Astrocyte (in vitro differentiated cells and primary cell): ENCODE data around the gene MAGED1. TPM values are rescaled to one million over a fixed set of nuclear protein-coding genes. Genes with fewer than 3 reads are reported as not detected.

ENCODE experiments used
- DNase-seq: peaks from one replicate; pipeline ENCODE4 v3.0.0-alpha.2; 2010; ENCODE audit warnings: low read depth
- FAIRE-seq: peaks from 2 replicates; lab custom pipeline; 2011; peaks lifted over from hg19 to GRCh38; lab: Jason Lieb, UNC
- H2AFZ ChIP-seq: 2 replicates; pipeline ENCODE4 v1.6.0; 2012; ENCODE audit warnings: low read depth, low read length, inconsistent platforms
- H3K27ac ChIP-seq: 2 replicates; pipeline ENCODE4 v1.5.1; 2011; ENCODE audit warnings: low read depth, low read length, inconsistent platforms
- H3K27me3 ChIP-seq: 2 replicates; pipeline ENCODE4 v1.6.0; 2011; ENCODE audit warnings: low read length, inconsistent platforms; ENCODE audit not compliant: insufficient read depth
- H3K36me3 ChIP-seq: 2 replicates; pipeline ENCODE4 v1.5.1; 2011; ENCODE audit warnings: low read length, inconsistent platforms; ENCODE audit not compliant: insufficient read depth
- H3K4me1 ChIP-seq: 2 replicates; pipeline ENCODE4 v1.5.1; 2011; ENCODE audit warnings: low read length, inconsistent platforms; ENCODE audit not compliant: insufficient read depth
- H3K4me2 ChIP-seq: 2 replicates; pipeline ENCODE4 v1.6.0; 2012; ENCODE audit warnings: low read length, inconsistent platforms
- H3K4me3 ChIP-seq: 2 replicates; pipeline ENCODE4 v1.5.1; 2011; ENCODE audit warnings: low read depth, mild to moderate bottlenecking, low read length, inconsistent platforms; ENCODE audit not compliant: insufficient read depth
- H3K79me2 ChIP-seq: 2 replicates; pipeline ENCODE4 v1.6.0; 2012; ENCODE audit warnings: mild to moderate bottlenecking, low read length, inconsistent platforms; ENCODE audit not compliant: insufficient read depth
- H3K9ac ChIP-seq: 2 replicates; pipeline ENCODE4 v1.6.0; 2012; ENCODE audit warnings: mild to moderate bottlenecking, low read length, inconsistent platforms
- H3K9me3 ChIP-seq: 2 replicates; pipeline ENCODE4 v1.5.1; 2012; ENCODE audit warnings: low read depth, mild to moderate bottlenecking, low read length, inconsistent platforms; ENCODE audit not compliant: insufficient read depth
- H4K20me1 ChIP-seq: 2 replicates; pipeline ENCODE4 v1.6.0; 2012; ENCODE audit warnings: low read length, inconsistent platforms; ENCODE audit not compliant: insufficient read depth
- H3K27ac Mint-ChIP-seq: one replicate; pipeline ENCODE4 v1.8.0; 2021; ENCODE audit warnings: mild to moderate bottlenecking, mixed read lengths; ENCODE audit not compliant: unreplicated experiment
- H3K27me3 Mint-ChIP-seq: one replicate; pipeline ENCODE4 v1.8.0; 2021; ENCODE audit warnings: low read depth, mixed read lengths; ENCODE audit not compliant: unreplicated experiment
- H3K36me3 Mint-ChIP-seq: one replicate; pipeline ENCODE4 v1.8.0; 2021; ENCODE audit warnings: low read depth, mixed read lengths; ENCODE audit not compliant: unreplicated experiment
- H3K4me1 Mint-ChIP-seq: one replicate; pipeline ENCODE4 v1.8.0; 2021; ENCODE audit warnings: low read depth, mixed read lengths; ENCODE audit not compliant: unreplicated experiment
- H3K4me3 Mint-ChIP-seq: one replicate; pipeline ENCODE4 v1.8.0; 2021; ENCODE audit warnings: mild to moderate bottlenecking, moderate library complexity, mixed read lengths; ENCODE audit not compliant: unreplicated experiment
- H3K9me3 Mint-ChIP-seq: one replicate; pipeline ENCODE4 v1.8.0; 2021; ENCODE audit warnings: mild to moderate bottlenecking, mixed read lengths; ENCODE audit not compliant: unreplicated experiment
- EZH2 ChIP-seq: IDR thresholded peaks from 2 replicates; pipeline ENCODE4 v1.6.1; 2012; ENCODE audit warnings: mild to moderate bottlenecking, low read length, inconsistent platforms; ENCODE audit not compliant: insufficient read depth
- total RNA-seq: library from RNA; stranded (reverse); gene quantifications from 2 replicates; pipeline ENCODE4 v1.2.1, GENCODE V29; 2021
- TF ChIP-seq, protein P1 (sequence below): IDR thresholded peaks from 2 replicates; pipeline ENCODE4 v1.5.1; 2011; ENCODE audit warnings: low read depth, mild to moderate bottlenecking, inconsistent platforms, low read length, moderate library complexity; ENCODE audit not compliant: insufficient read depth

MAGED1 gene
- total RNA-seq, 1 donor from 2014 or later = 412 TPM

DNA sequence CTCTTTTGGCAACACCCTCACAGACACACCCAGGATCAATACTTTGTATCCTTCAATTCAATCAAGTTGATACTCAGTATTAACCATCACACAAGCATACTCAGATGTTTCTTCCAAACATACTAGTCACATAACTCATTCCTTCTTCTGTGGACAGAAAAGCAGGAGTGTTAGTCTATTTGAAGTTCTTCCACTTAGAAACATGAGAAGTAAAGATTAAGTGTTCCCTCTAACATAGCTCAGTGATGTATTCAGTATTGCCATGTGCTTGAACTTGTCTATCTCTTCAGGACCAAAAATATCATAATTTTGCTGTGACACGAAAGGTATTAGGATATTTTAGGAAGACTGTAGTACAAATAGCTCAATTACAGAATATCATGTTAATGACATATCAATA is 25.8 kb upstream of the MAGED1 start:
- TF ChIP-seq, protein P1, sequence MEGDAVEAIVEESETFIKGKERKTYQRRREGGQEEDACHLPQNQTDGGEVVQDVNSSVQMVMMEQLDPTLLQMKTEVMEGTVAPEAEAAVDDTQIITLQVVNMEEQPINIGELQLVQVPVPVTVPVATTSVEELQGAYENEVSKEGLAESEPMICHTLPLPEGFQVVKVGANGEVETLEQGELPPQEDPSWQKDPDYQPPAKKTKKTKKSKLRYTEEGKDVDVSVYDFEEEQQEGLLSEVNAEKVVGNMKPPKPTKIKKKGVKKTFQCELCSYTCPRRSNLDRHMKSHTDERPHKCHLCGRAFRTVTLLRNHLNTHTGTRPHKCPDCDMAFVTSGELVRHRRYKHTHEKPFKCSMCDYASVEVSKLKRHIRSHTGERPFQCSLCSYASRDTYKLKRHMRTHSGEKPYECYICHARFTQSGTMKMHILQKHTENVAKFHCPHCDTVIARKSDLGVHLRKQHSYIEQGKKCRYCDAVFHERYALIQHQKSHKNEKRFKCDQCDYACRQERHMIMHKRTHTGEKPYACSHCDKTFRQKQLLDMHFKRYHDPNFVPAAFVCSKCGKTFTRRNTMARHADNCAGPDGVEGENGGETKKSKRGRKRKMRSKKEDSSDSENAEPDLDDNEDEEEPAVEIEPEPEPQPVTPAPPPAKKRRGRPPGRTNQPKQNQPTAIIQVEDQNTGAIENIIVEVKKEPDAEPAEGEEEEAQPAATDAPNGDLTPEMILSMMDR = no peak
- no peak for TF ChIP-seq EZH2
- H3K27me3 Mint-ChIP-seq = no peaks in the 10 kb centered on the region
- H3K4me3 ChIP-seq = no peak overlapping the region
- FAIRE-seq (peak; percentile 89), DNase-seq (no peak)
- H3K36me3 Mint-ChIP-seq = no peaks in the 10 kb centered on the region
- H3K27me3 ChIP-seq = no peaks in the 10 kb centered on the region
- no peak overlapping the region for H3K9ac ChIP-seq
- H3K36me3 ChIP-seq = no peaks in the 10 kb centered on the region
- H3K4me1 Mint-ChIP-seq = no peaks in the 10 kb centered on the region
- H2AFZ ChIP-seq = no peak overlapping the region
- H3K4me3 Mint-ChIP-seq = no peak overlapping the region
- H4K20me1 ChIP-seq = peaks cover 16% of the 10 kb centered on the region
- H3K27ac Mint-ChIP-seq = no peak overlapping the region
- no peaks in the 10 kb centered on the region for H3K9me3 ChIP-seq
- no peaks in the 10 kb centered on the region for H3K4me1 ChIP-seq
- H3K27ac ChIP-seq = no peak overlapping the region
- H3K79me2 ChIP-seq = peaks cover 35% of the 10 kb centered on the region
- H3K9me3 Mint-ChIP-seq = peaks cover 5% of the 10 kb centered on the region
- H3K4me2 ChIP-seq = no peak overlapping the region

DNA sequence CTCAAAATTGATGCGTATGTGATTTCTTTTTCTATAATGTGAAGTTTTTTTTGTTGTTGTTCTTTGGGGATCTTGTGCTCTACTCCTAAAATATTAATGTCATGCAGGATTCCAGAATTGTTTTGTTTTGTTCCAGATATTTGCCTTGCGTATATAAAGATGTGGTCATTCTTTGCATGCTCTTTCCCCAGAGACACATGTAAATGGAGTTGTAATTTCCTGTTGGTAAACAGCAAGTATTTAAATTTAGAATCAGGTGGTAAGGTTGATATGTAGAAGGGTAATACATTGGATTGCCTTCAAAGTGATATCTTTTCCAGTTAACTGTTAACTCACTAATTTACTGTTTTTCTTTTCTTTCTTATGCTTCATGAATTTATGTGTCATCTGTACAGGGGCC is 23.1 kb upstream of the MAGED1 start:
- Mint-ChIP-seq H3K27ac (no peak overlapping the region), H3K27me3 (no peaks in the 10 kb centered on the region)
- no peak for TF ChIP-seq EZH2
- TF ChIP-seq, protein P1 = no peak

DNA sequence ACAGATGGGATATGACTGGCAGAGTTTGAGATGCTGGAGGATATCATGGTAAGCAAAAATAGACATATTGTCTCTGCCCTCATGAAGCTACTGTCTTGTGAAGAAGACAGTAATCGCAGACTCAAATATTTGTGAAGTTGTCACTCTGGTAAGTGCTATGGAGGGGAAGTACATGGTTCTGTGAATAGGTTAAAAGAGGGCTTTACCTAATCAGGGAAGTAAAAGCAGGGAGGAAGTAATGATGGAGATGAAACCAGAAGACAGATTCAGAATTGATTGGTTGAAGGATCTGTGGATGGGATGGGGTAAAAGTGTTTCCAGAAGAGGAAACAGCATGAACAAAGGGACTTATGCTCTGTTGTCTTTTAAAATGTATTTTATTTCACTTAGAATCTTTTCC is 19.3 kb upstream of the MAGED1 start:
- no peaks in the 10 kb centered on the region for H3K27me3 ChIP-seq
- DNase-seq (no peak), FAIRE-seq (peak; percentile 68)
- Mint-ChIP-seq H3K4me1 (peaks cover 10% of the 10 kb centered on the region), H3K9me3 (no peaks in the 10 kb centered on the region), H3K36me3 (no peaks in the 10 kb centered on the region), H3K27me3 (no peaks in the 10 kb centered on the region), H3K27ac (no peak overlapping the region), H3K4me3 (no peak overlapping the region)
- H3K4me2 ChIP-seq = no peak overlapping the region
- peaks cover 4% of the 10 kb centered on the region for H3K79me2 ChIP-seq
- no peaks in the 10 kb centered on the region for H3K36me3 ChIP-seq
- H2AFZ ChIP-seq = no peak overlapping the region
- H3K9ac ChIP-seq = no peak overlapping the region
- H3K4me1 ChIP-seq = no peaks in the 10 kb centered on the region
- no peak overlapping the region for H3K27ac ChIP-seq
- TF ChIP-seq EZH2 = no peak
- TF ChIP-seq, protein P1 = no peak
- H3K9me3 ChIP-seq = no peaks in the 10 kb centered on the region
- no peak overlapping the region for H3K4me3 ChIP-seq
- peaks cover 7% of the 10 kb centered on the region for H4K20me1 ChIP-seq

More for the DNA sequence above, 23.1 kb upstream of the MAGED1 start:
- Histone ChIP-seq H3K4me3 (no peak overlapping the region), H3K9ac (no peak overlapping the region), H3K27ac (no peak overlapping the region), H3K4me2 (no peak overlapping the region), H3K36me3 (no peaks in the 10 kb centered on the region), H3K4me1 (no peaks in the 10 kb centered on the region), H3K9me3 (no peaks in the 10 kb centered on the region), H4K20me1 (peaks cover 23% of the 10 kb centered on the region), H3K27me3 (no peaks in the 10 kb centered on the region), H2AFZ (no peak overlapping the region), H3K79me2 (peaks cover 23% of the 10 kb centered on the region)
- FAIRE-seq (peak; percentile 80), DNase-seq (no peak)
- no peaks in the 10 kb centered on the region for H3K9me3 Mint-ChIP-seq
- H3K36me3 Mint-ChIP-seq = no peaks in the 10 kb centered on the region
- H3K4me1 Mint-ChIP-seq = peaks cover 2% of the 10 kb centered on the region
- H3K4me3 Mint-ChIP-seq = no peak overlapping the region
